Measurements from ENCODE around the gene IFI27L1.

The IFI27L1 gene

DNA sequence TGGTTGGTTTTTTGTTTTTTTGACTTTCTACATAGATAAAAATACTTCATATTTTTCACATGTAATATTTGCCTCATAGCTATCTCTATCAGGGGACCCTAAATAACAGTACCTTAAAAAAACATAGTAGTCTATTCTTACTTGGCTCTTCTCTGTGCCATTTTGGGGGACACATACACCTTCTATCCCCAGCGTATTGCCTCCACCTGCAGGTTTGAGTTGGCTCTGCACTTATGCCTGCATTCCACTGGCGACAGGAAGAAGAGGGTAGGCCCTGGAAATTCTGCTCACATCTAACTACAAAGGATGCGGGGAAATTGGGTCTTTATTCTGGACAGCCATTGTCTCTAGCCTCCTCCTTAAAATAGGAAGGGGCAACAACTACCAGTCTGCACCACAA lies 62.1 kb downstream of the IFI27L1 start:
- Histone ChIP-seq H3K9me2 (replicated peaks; ENCODE audit: low read depth, low read length) (no peaks in the 10 kb centered on the region), H4K20me1 (ENCODE audit: insufficient read depth, low read length, poor library complexity, severe bottlenecking) (no peaks in the 10 kb centered on the region), H3K4me1 (ENCODE audit: insufficient read depth, low read length, poor library complexity, severe bottlenecking) (peaks cover 11% of the 10 kb centered on the region), H3K9me3 (ENCODE audit: insufficient read depth, low read depth, low read length) (no peaks in the 10 kb centered on the region), H3K4me2 (ENCODE audit: low read depth, low read length, poor library complexity, severe bottlenecking) (no peak overlapping the region), H3K27me3 (ENCODE audit: insufficient read depth, low read length, poor library complexity, severe bottlenecking) (no peaks in the 10 kb centered on the region), H3F3A (ENCODE audit: low read depth) (no peaks in the 10 kb centered on the region), H3K36me3 (ENCODE audit: insufficient read depth, low read length) (no peaks in the 10 kb centered on the region), H3K9ac (ENCODE audit: low read depth, low read length, poor library complexity, severe bottlenecking) (no peak overlapping the region), H3K79me2 (ENCODE audit: insufficient read depth, low read length) (no peaks in the 10 kb centered on the region), H3K4me3 (ENCODE audit: low read length, poor library complexity, severe bottlenecking) (no peak overlapping the region), H2AFZ (ENCODE audit: low read length) (0 out of 2 replicates have a peak overlapping the region, but pooled peaks have one; percentile 14)
- TF ChIP-seq EZH2phosphoT487 (IDR thresholded peaks at IDR 0.05; ENCODE audit: borderline replicate concordance) = no peak
- TF ChIP-seq CTCF (conservative IDR thresholded peaks at IDR 0.05; ENCODE audit: low read length) = peak; percentile 69

GRCh38 chr14:94143711-94144110 lies 62.6 kb downstream of the IFI27L1 start:
- Histone ChIP-seq H3K27me3 (ENCODE audit: insufficient read depth, low read length, poor library complexity, severe bottlenecking) (no peaks in the 10 kb centered on the region), H3K9me3 (ENCODE audit: insufficient read depth, low read depth, low read length) (no peaks in the 10 kb centered on the region), H3K79me2 (ENCODE audit: insufficient read depth, low read length) (no peaks in the 10 kb centered on the region), H3K4me2 (ENCODE audit: low read depth, low read length, poor library complexity, severe bottlenecking) (no peak overlapping the region), H3K4me3 (ENCODE audit: low read length, poor library complexity, severe bottlenecking) (no peak overlapping the region), H4K20me1 (ENCODE audit: insufficient read depth, low read length, poor library complexity, severe bottlenecking) (no peaks in the 10 kb centered on the region), H3K9me2 (replicated peaks; ENCODE audit: low read depth, low read length) (no peaks in the 10 kb centered on the region), H3K4me1 (ENCODE audit: insufficient read depth, low read length, poor library complexity, severe bottlenecking) (peaks cover 11% of the 10 kb centered on the region), H3K36me3 (ENCODE audit: insufficient read depth, low read length) (no peaks in the 10 kb centered on the region), H3F3A (ENCODE audit: low read depth) (no peaks in the 10 kb centered on the region), H2AFZ (ENCODE audit: low read length) (0 out of 2 replicates have a peak overlapping the region, but pooled peaks have one; percentile 14), H3K9ac (ENCODE audit: low read depth, low read length, poor library complexity, severe bottlenecking) (no peak overlapping the region)
- TF ChIP-seq EZH2phosphoT487 (IDR thresholded peaks at IDR 0.05; ENCODE audit: borderline replicate concordance) (no peak), CTCF (conservative IDR thresholded peaks at IDR 0.05; ENCODE audit: low read length) (no peak)

DNA sequence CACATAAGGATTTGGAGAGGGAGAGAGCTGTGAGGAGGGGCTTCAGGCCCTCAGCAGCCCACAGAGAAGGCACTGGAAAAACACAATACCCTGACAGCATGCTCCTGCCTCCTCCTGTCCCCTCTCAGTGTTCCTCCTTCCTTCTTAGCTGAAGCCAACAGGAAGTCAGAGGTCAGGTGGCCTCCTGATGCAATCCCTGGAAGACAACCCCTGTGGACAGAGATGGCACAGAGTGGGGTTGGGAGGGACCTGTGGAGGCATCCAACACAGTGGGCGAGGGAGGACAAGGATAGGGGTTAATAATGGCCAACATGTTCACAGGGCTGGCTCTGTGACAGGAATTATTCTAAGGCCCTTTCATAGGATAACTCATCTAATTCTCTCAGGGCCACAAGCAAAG lies 63.7 kb downstream of the IFI27L1 start:
- no peaks in the 10 kb centered on the region for H3K79me2 ChIP-seq (ENCODE audit: insufficient read depth, low read length)
- H3K9me2 ChIP-seq (replicated peaks; ENCODE audit: low read depth, low read length) = no peaks in the 10 kb centered on the region
- H4K20me1 ChIP-seq (ENCODE audit: insufficient read depth, low read length, poor library complexity, severe bottlenecking) = no peaks in the 10 kb centered on the region
- H3K36me3 ChIP-seq (ENCODE audit: insufficient read depth, low read length) = no peaks in the 10 kb centered on the region
- TF ChIP-seq CTCF (conservative IDR thresholded peaks at IDR 0.05; ENCODE audit: low read length) = no peak
- TF ChIP-seq EZH2phosphoT487 (IDR thresholded peaks at IDR 0.05; ENCODE audit: borderline replicate concordance) = no peak
- peaks cover 11% of the 10 kb centered on the region for H3K4me1 ChIP-seq (ENCODE audit: insufficient read depth, low read length, poor library complexity, severe bottlenecking)
- H3K4me3 ChIP-seq (ENCODE audit: low read length, poor library complexity, severe bottlenecking) = no peak overlapping the region
- H3K9me3 ChIP-seq (ENCODE audit: insufficient read depth, low read depth, low read length) = no peaks in the 10 kb centered on the region
- peak overlapping the region; percentile 70 for H2AFZ ChIP-seq (ENCODE audit: low read length)
- H3K4me2 ChIP-seq (ENCODE audit: low read depth, low read length, poor library complexity, severe bottlenecking) = no peak overlapping the region
- no peaks in the 10 kb centered on the region for H3K27me3 ChIP-seq (ENCODE audit: insufficient read depth, low read length, poor library complexity, severe bottlenecking)
- no peaks in the 10 kb centered on the region for H3F3A ChIP-seq (ENCODE audit: low read depth)
- no peak overlapping the region for H3K9ac ChIP-seq (ENCODE audit: low read depth, low read length, poor library complexity, severe bottlenecking)

Measured in Loucy (cell line).